GM20000 (cell line): ENCODE measurements around the gene P4HA1.
"Not testable (repeated sequence)": the region's sequence is repeated elsewhere in the genome, so short reads cannot be mapped to it uniquely, and the experiment has no call there.

Experiments
- DNase-seq: peaks from one replicate; pipeline ENCODE4 v3.0.0; 2012; ENCODE audit warnings: low spot score
- TF ChIP-seq, protein P1 (sequence below): IDR thresholded peaks from 2 replicates; pipeline ENCODE4 v1.5.1; 2012; ENCODE audit warnings: mild to moderate bottlenecking, control low read depth; ENCODE audit errors: extremely low read depth, missing control alignments

Gene P4HA1

DNA sequence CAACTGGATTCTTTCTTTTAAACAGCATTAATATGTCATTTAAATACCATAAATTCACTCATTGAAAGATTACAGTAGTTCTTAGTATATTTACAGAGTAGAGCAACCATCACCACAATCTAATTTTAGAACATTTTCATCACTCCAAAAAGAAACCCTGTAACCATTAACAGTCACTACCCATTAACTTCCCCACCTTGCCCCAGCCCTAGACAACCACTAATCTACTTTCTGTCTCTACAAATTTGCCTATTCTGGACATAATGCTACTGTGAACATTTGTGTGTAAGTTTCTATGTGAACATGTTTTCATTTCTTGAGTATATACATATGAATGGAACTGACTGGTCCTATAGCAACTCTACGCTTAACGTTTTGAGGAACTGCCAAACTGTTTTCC lies 42.4 kb downstream of the P4HA1 start:
- TF ChIP-seq, protein P1, sequence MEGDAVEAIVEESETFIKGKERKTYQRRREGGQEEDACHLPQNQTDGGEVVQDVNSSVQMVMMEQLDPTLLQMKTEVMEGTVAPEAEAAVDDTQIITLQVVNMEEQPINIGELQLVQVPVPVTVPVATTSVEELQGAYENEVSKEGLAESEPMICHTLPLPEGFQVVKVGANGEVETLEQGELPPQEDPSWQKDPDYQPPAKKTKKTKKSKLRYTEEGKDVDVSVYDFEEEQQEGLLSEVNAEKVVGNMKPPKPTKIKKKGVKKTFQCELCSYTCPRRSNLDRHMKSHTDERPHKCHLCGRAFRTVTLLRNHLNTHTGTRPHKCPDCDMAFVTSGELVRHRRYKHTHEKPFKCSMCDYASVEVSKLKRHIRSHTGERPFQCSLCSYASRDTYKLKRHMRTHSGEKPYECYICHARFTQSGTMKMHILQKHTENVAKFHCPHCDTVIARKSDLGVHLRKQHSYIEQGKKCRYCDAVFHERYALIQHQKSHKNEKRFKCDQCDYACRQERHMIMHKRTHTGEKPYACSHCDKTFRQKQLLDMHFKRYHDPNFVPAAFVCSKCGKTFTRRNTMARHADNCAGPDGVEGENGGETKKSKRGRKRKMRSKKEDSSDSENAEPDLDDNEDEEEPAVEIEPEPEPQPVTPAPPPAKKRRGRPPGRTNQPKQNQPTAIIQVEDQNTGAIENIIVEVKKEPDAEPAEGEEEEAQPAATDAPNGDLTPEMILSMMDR = no peak

DNA sequence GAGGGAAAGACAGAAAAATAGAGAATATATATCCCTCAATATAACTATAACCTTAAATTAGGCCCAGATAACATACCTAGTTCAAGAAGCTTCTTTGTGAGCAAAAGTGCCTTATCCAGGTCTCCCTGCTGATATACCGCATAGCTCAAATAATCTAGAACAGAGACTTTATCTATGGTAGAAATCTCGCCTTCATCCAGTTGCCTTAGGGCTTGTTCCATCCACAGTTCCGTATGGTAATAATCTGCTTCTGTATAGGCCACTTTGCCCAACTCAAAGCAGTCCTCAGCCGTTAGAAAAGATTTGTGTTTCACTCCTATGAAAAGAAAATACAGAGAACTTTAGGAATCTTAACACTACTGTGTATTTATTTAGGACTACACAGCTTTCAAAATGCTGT lies 43.4 kb downstream of the P4HA1 start:
- no peak for DNase-seq
- TF ChIP-seq, protein P1 = no peak

More for the DNA sequence above, 42.4 kb downstream of the P4HA1 start:
- peak; percentile 8 for DNase-seq

DNA sequence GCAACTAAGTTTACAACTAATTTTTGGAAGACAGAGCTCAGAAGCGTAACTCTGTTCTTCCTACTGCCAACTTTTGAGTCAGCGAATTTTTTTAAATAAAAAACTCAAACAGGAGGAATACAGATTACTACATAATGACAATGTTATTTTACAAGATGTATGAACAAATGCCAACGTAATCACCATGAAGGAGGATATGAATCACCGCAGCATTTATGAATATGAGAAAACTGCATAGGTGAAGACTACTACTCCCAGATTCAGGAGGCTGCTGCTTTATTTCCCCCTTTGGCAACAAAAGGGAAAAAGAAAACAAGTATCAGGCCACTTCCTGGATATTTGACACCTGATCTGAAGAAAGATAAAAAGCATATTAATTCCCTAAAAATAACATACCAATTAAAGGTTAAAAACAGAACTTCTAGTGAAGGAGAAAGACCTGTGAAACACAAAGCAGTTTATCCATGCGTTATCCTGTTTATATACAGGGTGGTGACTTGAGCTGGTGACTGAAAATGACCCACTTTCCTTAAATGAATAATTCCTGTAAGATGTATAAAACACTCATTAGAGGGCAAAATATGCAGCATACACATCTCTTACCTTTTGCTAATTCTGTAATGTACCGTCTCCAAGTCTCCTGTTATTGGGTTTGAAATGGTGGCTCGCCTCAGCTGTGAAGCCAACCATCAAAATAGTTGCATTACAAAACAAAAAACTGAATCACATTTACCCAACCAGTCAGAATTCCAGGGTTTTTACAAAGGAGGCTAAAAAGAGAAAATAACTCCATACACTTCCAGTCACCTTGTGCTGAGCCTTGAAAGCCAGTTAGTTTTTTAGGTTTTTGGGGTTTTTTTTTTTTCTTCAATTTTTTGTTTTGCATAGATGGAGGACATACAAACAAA lies 52.0 kb downstream of the P4HA1 start:
- TF ChIP-seq, protein P1 = no peak
- DNase-seq = no peak

DNA sequence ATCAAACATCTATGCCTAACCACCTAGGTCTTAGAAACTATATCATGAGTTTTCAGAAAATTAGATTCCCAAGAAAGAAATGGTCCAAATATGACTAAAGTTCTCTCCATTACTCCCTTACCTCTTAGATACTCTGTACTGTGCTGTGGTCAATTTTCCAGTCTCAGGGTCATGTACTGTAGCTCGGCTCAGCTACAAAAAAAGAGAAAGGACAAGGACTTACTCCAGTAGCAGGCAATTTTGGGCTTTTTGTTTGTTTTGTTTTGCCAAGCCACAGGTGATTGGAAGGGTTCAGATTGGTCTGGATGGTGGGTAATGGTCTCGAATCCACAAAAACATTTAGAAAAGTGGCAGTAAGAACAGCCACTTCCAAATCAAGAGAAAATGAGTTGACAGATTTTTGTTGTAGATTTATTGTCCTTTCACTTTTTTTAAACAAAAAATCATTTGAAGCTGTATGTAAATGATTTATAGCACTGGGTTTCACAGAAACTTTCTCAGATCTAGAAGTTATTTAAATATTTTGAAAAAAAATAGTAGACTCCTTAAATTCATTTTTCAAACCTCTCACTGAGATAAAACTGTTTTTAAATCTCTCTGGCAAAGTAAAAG lies 52.8 kb downstream of the P4HA1 start:
- no peak for DNase-seq
- TF ChIP-seq, protein P1 = no peak

DNA sequence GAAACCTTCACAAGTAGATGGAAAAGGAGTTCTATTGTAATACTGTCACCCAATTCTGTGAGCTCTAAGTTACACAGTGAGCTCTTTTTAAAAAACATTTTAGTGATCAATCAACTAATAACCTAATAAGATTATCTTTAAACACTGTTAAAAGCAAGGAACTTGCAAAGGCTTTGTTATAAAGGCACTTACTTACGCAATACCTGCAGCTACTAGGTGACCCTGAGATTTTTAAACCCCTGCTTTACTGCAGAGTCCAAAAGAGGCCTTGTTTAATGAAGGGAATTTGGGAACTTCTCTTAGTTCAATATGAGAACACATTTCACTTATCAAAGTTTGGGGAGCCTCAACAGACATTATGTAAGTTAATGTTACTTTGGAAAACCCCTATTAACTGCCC lies 53.3 kb downstream of the P4HA1 start:
- TF ChIP-seq, protein P1 = no peak

DNA sequence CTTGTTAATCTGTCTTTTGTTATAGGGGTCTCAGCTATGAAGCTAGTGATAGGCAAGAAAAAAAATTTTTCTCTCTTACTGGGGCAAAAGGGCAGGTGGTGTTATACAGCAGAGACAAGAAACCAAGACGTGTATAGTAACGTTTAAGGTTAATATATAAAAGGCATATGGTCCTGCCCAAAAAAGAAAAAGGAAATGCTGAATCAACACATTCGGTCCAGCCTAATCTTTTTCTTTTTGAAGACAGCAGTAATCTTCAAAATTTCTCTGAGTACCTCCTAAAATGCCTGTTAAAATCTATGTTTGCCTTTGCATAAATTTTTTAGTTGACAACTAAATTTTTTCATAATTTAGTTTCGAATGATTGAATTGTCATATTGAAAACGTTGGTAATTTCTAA lies 54.5 kb downstream of the P4HA1 start:
- no peak for DNase-seq
- TF ChIP-seq, protein P1 = no peak

More for the DNA sequence above, 53.3 kb downstream of the P4HA1 start:
- DNase-seq = no peak

DNA sequence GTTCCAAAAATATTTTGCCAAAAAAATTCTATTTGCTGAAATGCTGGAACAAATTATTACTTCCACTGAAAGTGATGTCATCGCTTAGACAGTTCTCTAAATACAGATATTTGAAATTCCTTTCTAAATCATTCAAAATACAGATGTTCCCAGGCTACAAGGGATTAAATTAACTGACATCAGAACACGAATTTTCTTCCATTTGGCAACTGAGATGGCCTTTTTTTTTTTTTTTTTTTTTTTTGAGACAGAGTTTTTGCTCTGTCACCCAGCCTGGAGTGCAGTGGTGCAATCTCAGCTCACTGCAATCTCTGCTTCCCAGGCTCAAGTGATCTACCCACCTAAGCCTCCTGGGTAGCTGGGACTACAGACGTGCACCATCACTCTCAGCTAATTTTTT lies 57.0 kb downstream of the P4HA1 start:
- TF ChIP-seq, protein P1 = no peak
- DNase-seq = no peak

DNA sequence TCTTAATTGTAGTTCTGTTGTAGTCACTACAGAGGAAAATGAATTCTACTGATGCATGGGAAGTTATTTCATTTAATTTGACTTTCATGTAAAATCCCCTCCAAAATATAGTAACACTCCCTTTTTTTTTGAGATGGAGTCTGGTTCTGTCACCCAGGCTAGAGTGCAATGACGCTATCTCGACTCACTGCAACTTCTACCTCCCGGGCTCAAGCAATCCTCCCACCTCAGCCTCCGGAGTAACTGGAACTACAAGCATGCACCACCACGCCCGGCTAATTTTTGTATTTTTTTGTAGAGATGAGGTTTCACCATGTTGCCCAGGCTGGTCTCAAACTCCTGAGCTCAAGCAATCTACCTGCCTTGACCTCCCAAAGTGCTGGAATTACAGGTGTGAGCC lies 60.4 kb downstream of the P4HA1 start:
- not testable (repeated sequence) for DNase-seq
